Measurements from ENCODE around the gene SERPINB13. TPM values are rescaled to one million over a fixed set of nuclear protein-coding genes. Genes with fewer than 3 reads are reported as not detected.
A peak's percentile ranks its signal among the peaks of the same experiment; 100 is the strongest.

The SERPINB13 gene
- total RNA-seq, 1 donor from 2014 or later, result not detected

DNA sequence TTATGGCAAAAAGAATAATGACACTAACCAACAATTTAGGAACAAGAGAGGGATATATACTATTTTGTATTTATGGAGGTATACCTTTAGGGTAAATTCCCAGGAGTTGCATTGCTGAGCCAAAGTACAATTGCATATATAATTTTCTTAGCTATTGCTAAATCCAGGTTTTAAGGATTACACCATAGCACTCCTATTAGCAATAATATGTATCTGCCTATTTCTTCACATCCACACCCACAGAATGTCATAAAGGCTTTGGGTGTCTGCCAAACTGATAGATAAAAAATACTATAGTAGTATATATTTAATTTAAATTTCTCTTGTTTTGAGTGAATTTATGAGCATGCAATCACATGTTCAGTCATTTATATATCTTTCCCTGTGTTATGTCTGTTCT lies 11.5 kb upstream of the SERPINB13 start:
- H3K27me3 ChIP-seq, result no peaks in the 10 kb centered on the region
- intact Hi-C loops (cut with DNase I), result loop anchor here (10.0 kb wide), 1 partner anchor 61 kb away; no protein-coding TSS in a partner anchor
- H3K9me3 ChIP-seq, result no peaks in the 10 kb centered on the region
- no peaks in the 10 kb centered on the region for H3K36me3 ChIP-seq
- H3K4me3 ChIP-seq, result no peak overlapping the region
- TF ChIP-seq CTCF (IDR thresholded peaks at IDR 0.05), result no peak
- H3K4me1 ChIP-seq, result no peaks in the 10 kb centered on the region
- DNase-seq (no peak), ATAC-seq (no peak)
- no peak overlapping the region for H3K27ac ChIP-seq

DNA sequence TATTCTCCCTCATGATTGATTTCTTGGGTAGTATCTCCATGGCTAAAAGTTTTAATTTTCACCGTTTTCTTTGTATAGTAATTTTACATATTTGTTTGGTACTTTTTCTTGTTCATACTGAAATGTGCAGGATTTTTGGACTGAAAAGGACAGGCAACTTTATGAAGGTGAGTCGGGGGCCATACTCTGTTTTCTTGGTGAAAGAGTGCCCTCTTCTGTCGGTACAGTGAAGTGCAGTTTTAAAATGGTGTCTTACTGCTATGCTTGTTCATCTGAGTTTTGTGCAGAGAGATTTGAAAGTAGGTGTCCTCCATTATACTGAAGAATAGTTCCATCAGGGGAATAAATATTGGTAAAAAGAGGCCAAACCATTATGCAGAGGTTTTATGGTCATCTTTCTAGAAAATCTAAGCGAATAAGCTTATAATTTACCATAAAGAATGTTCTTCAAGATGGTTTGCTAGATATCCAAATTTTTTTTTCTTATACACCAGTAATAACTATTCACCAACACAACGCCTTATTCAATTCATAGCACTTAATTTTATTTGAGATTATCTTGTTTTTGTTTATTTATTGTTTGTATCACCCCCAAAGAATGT lies 8.7 kb upstream of the SERPINB13 start:
- Histone ChIP-seq H3K4me1 (no peaks in the 10 kb centered on the region), H3K9me3 (no peaks in the 10 kb centered on the region), H3K36me3 (no peaks in the 10 kb centered on the region), H3K27ac (no peak overlapping the region), H3K4me3 (no peak overlapping the region), H3K27me3 (no peaks in the 10 kb centered on the region)
- no peak for DNase-seq
- intact Hi-C loops (cut with DNase I), result loop anchor here (10.0 kb wide), 1 partner anchor 64 kb away; no protein-coding TSS in a partner anchor
- ATAC-seq, result peak; percentile 81
- peak; percentile 70 for TF ChIP-seq CTCF (IDR thresholded peaks at IDR 0.05)

DNA sequence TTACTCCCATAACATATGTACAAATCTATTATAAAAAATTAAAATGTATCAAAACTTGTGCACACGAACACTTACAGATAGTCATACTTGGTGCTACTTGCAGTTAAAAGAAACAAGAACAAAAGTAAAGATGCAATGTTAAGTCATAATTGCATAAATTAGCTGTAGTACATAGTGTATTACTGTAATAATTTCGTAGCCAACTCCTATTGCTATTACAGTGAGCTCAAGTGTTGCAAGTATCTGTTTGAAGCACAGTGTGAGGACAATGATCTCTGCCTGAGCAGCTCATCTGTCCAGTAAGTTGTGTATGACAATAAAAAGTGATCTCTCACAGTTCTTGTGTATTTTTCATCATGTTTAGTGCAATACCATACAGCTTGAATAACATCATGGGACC lies 7.5 kb upstream of the SERPINB13 start:
- Histone ChIP-seq H3K27me3 (no peaks in the 10 kb centered on the region), H3K36me3 (no peaks in the 10 kb centered on the region), H3K27ac (no peak overlapping the region), H3K9me3 (no peaks in the 10 kb centered on the region), H3K4me3 (no peak overlapping the region), H3K4me1 (no peaks in the 10 kb centered on the region)
- no peak for DNase-seq
- intact Hi-C loops (cut with DNase I), result loop anchor here (10.0 kb wide), 1 partner anchor 65 kb away; no protein-coding TSS in a partner anchor
- peak; percentile 64 for ATAC-seq
- no peak for TF ChIP-seq CTCF (IDR thresholded peaks at IDR 0.05)

- DNase-seq (no peak), ATAC-seq (no peak)
- no peak overlapping the region for H3K4me3 ChIP-seq
- H3K27ac ChIP-seq, result no peak overlapping the region
- no peaks in the 10 kb centered on the region for H3K9me3 ChIP-seq
- H3K4me1 ChIP-seq, result no peaks in the 10 kb centered on the region
- H3K36me3 ChIP-seq, result no peaks in the 10 kb centered on the region
- intact Hi-C loops (cut with DNase I), result no loop called here
- TF ChIP-seq CTCF (IDR thresholded peaks at IDR 0.05), result no peak
- no peaks in the 10 kb centered on the region for H3K27me3 ChIP-seq
Observed at GRCh38 chr18:63585988-63586387, 1.2 kb upstream of the SERPINB13 start.

GRCh38 chr18:63586431-63586830 lies 712 bp upstream of the SERPINB13 start:
- no peaks in the 10 kb centered on the region for H3K9me3 ChIP-seq
- H3K4me1 ChIP-seq, result no peaks in the 10 kb centered on the region
- ATAC-seq, result no peak
- H3K4me3 ChIP-seq, result no peak overlapping the region
- H3K27ac ChIP-seq, result no peak overlapping the region
- H3K27me3 ChIP-seq, result no peaks in the 10 kb centered on the region
- no peaks in the 10 kb centered on the region for H3K36me3 ChIP-seq
- TF ChIP-seq CTCF (IDR thresholded peaks at IDR 0.05), result no peak
- no peak for DNase-seq
- intact Hi-C loops (cut with DNase I), result no loop called here

- no peak for ATAC-seq
- Histone ChIP-seq H3K9me3 (no peaks in the 10 kb centered on the region), H3K27ac (no peak overlapping the region), H3K4me1 (no peaks in the 10 kb centered on the region), H3K4me3 (no peak overlapping the region), H3K27me3 (no peaks in the 10 kb centered on the region), H3K36me3 (no peaks in the 10 kb centered on the region)
- intact Hi-C loops (cut with DNase I), result no loop called here
- TF ChIP-seq CTCF (IDR thresholded peaks at IDR 0.05), result no peak
- no peak for DNase-seq
Observed at GRCh38 chr18:63588909-63589308, 1.8 kb downstream of the SERPINB13 start.

Data from upper lobe of right lung (tissue), 1 donor.